ENCODE results near the gene PSMD10.

Gene PSMD10

GRCh38 chrX:108059801-108060200 lies 31.5 kb downstream of the PSMD10 start:
- no peaks in the 10 kb centered on the region for H3K4me1 Mint-ChIP-seq (ENCODE audit: low read depth in 2 of 2)
- H3K9me3 Mint-ChIP-seq: no peaks in the 10 kb centered on the region
- H3K27ac Mint-ChIP-seq: no peak overlapping the region
- peaks cover 10% of the 10 kb centered on the region for H3K36me3 Mint-ChIP-seq (ENCODE audit: insufficient read depth)
- no peak overlapping the region for H3K4me3 Mint-ChIP-seq
- DNase-seq (no peak), ATAC-seq (replicated peaks) (no peak)
- H3K27me3 Mint-ChIP-seq: no peaks in the 10 kb centered on the region

GRCh38 chrX:108055546-108055945 lies 35.8 kb downstream of the PSMD10 start:
- H3K4me1 Mint-ChIP-seq (ENCODE audit: low read depth in 2 of 2): no peaks in the 10 kb centered on the region
- DNase-seq (no peak), ATAC-seq (replicated peaks) (no peak)
- peaks cover 11% of the 10 kb centered on the region for H3K36me3 Mint-ChIP-seq (ENCODE audit: insufficient read depth)
- H3K4me3 Mint-ChIP-seq: no peak overlapping the region
- no peaks in the 10 kb centered on the region for H3K9me3 Mint-ChIP-seq
- no peaks in the 10 kb centered on the region for H3K27me3 Mint-ChIP-seq
- no peak overlapping the region for H3K27ac Mint-ChIP-seq

- H3K4me3 Mint-ChIP-seq: no peak overlapping the region
- ATAC-seq (replicated peaks): no peak
- peaks cover 5% of the 10 kb centered on the region for H3K36me3 Mint-ChIP-seq (ENCODE audit: insufficient read depth)
Measured at GRCh38 chrX:108053218-108053617, 38.1 kb downstream of the PSMD10 start.

GRCh38 chrX:108049649-108050048 lies 41.7 kb downstream of the PSMD10 start:
- no peaks in the 10 kb centered on the region for H3K27me3 Mint-ChIP-seq
- ATAC-seq (replicated peaks) (no peak), DNase-seq (no peak)
- H3K4me1 Mint-ChIP-seq (ENCODE audit: low read depth in 2 of 2): no peaks in the 10 kb centered on the region
- H3K27ac Mint-ChIP-seq: no peak overlapping the region
- peaks cover 8% of the 10 kb centered on the region for H3K36me3 Mint-ChIP-seq (ENCODE audit: insufficient read depth)
- no peaks in the 10 kb centered on the region for H3K9me3 Mint-ChIP-seq
- H3K4me3 Mint-ChIP-seq: no peak overlapping the region

More at GRCh38 chrX:108053218-108053617, 38.1 kb downstream of the PSMD10 start:
- Mint-ChIP-seq H3K27ac (no peak overlapping the region), H3K4me1 (ENCODE audit: low read depth in 2 of 2) (no peaks in the 10 kb centered on the region), H3K9me3 (no peaks in the 10 kb centered on the region), H3K27me3 (no peaks in the 10 kb centered on the region)
- no peak for DNase-seq

GRCh38 chrX:108044554-108045256 lies 46.6 kb downstream of the PSMD10 start, which contains the start of gene VSIG1:
VSIG1 (plus strand) TSS chrX:108045065; CDS start chrX:108045131, 66 bp downstream.
- Mint-ChIP-seq H3K36me3 (ENCODE audit: insufficient read depth) (peaks cover 2% of the 10 kb centered on the region), H3K9me3 (no peaks in the 10 kb centered on the region), H3K27ac (no peak within 1 kb of the TSS), H3K4me1 (ENCODE audit: low read depth in 2 of 2) (no peaks in the 10 kb centered on the region), H3K4me3 (no peak within 1 kb of the TSS), H3K27me3 (no peaks in the 10 kb centered on the region)
- DNase-seq (no peak), ATAC-seq (replicated peaks) (no peak)

- no peak for ATAC-seq (replicated peaks)
- DNase-seq: no peak
- Mint-ChIP-seq H3K4me3 (no peak overlapping the region), H3K36me3 (ENCODE audit: insufficient read depth) (no peaks in the 10 kb centered on the region), H3K4me1 (ENCODE audit: low read depth in 2 of 2) (peaks cover 3 to 10% of the 10 kb centered on the region in 2 donors), H3K9me3 (no peaks in the 10 kb centered on the region), H3K27me3 (no peaks in the 10 kb centered on the region), H3K27ac (no peak overlapping the region)
Measured at GRCh38 chrX:108036298-108036973, 54.9 kb downstream of the PSMD10 start.

- H3K4me1 Mint-ChIP-seq (ENCODE audit: low read depth in 2 of 2): peaks cover 3 to 10% of the 10 kb centered on the region in 2 donors
Measured at GRCh38 chrX:108034725-108035124, 56.6 kb downstream of the PSMD10 start.

More at GRCh38 chrX:108034725-108035124, 56.6 kb downstream of the PSMD10 start:
- no peak overlapping the region for H3K4me3 Mint-ChIP-seq
- H3K27me3 Mint-ChIP-seq: no peaks in the 10 kb centered on the region
- H3K9me3 Mint-ChIP-seq: no peaks in the 10 kb centered on the region
- ATAC-seq (replicated peaks): no peak
- no peaks in the 10 kb centered on the region for H3K36me3 Mint-ChIP-seq (ENCODE audit: insufficient read depth)
- H3K27ac Mint-ChIP-seq: no peak overlapping the region
- DNase-seq: no peak
